Stimulated activated CD4-positive, alpha-beta T cell treated with anti-CD3 and anti-CD28 coated beads, Interleukin-4, amount 100 ng/mL, for 1 hour (primary cell): ENCODE results near the gene HS3ST2.

Source experiments
- DNase-seq: peaks from one replicate; pipeline ENCODE4 v3.0.0-alpha.2; 2020

The HS3ST2 gene

DNA sequence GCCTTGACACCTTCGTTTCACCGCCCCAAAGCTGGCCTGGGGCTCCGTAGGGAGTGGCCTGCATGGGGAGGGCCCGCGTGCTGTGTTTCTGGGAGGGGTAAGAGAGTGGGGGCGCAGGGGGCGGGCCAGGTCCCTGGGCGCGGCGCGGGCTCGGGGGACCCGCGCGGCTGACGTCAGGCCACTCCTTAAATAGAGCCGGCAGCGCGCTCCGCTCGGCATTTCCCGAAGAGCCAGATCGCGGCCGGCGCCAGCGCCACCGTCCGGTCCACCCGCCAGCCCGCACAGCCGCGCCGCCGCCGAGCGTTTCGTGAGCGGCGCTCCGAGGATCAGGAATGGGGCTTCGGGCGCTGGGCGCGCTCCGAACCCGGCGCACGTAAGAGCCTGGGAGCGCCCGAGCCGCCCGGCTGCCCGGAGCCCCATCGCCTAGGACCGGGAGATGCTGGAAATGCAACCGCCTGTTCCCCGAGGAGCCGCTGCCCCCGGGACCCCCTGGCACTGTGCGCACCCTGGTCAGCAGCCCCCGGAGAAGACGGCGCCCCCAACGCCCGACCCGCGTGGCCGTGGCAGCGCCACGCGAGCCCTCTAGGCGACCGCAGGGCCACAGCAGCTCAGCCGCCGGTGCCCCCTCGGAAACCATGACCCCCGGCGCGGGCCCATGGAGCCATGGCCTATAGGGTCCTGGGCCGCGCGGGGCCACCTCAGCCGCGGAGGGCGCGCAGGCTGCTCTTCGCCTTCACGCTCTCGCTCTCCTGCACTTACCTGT lies at the start of gene HS3ST2:
HS3ST2 (plus strand) TSS at position 215 of the 763 bp plus-strand sequence; CDS start at position 664, 449 bp downstream.
- DNase-seq = no peak

DNA sequence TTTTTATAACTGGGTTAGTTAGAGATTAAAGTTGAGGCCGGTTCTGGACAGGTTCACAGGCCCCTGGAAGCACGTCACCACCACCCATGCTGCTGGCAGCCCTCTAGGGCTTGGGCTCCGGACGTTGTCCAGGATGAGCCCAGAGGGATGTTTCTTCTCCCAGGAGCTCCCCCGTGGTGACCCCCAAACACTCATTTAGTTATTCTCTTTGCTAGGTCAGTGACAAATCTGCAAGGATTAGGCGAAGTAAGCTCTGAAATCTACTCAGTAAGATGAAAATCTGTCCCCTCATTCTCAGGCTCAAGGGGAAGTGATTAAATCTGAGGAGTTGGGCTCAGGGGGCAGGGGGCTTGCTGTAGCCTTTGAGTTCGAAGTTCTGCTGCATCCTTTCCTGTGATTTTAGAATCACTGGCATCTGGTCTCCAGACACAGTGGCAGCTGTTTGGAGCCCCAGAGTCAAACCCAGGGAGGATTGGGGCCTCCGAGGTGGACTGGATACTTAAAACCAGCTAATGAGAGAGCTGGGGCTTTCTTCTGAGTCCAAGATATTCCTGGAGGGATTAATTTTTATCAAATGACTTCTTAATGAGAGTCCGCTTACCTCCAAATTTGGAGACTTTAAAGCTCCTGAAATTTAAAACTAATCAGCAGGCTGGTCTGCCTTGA lies 49.2 kb upstream of the HS3ST2 start:
- no peak for DNase-seq

DNA sequence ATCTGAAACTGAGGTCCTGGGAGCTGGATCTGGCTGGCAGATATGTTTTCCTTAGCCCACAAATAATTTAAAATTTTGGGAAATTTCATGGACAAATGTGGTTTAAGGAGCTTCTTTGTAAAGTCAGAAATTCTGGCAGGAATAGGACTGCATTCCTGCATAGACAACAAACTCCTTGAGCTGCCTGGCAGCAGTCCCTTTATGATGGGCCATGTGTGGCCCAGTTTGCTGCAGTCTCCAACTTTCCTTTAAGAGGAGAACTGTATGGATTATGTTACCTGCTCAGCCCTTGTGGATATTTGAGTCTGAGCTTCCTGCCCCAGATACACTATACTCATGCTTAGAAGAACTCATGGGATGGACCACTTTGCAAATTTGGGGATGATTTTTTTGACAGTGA lies 48.5 kb upstream of the HS3ST2 start:
- no peak for DNase-seq

DNA sequence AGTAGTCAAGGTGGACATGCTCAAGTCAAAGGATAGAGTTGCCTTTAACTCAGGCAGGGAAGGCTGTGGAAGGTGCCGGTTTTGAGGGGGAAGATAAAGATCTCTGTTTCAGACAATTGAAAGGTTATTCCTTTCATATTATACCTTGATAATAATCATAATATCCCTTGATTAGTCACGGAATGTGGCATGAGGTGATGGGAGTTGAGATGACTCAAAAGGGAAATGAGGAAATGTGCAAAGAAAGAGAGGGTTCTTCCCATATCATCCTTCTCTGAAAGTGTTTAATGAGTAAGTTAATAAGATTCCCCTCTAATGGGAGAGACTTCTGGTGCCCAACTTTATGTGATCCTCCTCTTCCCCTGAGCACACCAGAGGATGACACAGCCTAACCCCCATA lies 43.1 kb upstream of the HS3ST2 start:
- no peak for DNase-seq

DNA sequence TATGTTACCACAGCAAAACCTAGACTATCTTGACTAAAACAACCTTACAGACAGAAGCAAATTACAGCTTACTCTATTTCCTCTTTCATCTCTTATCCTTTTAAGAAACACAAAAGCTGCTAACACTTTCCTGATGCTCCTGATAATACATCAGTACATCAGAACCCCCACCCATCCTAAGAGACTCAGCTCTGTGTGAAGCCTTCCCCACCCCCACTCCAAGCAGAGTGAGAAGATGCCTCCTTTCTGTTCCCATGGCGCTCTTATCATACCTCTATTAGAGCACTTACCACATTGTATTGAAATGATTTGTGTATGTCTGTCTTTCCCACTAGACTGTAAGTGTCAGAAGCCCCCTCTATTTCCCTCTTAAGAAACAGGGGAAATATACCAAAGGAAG lies 42.4 kb upstream of the HS3ST2 start:
- DNase-seq = no peak

DNA sequence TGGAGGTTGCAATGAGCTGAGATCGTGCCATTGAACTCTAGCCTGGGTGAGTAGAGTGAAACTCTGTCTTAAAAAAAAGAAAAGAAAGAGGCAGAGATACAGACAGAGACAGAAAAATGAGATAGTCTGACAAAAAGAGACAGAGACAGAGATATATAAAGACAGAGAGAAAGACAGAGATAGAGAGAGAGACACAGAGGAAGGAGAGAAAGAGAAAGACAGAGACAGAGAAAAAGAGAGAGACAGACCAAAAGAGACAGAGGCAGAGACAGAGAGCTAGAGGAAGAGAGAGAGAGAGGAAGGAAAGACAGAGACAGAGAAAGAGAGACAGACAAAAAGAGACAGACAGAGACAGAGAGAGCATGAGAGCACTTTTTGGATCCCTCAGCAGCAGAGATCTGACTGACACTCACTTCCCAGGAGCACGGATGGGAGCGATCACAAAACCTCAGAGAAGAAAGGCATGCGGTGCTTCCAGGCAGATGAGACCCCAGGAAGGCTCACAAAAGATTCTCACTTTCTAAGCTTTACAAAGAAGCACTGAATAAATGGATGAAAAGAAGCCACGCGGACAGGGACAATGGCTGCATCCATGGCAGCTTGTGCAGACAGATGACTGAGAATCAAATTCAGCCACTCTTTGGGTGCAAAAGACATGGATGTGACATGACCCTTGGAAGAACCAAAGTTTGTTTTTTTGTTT lies 38.6 kb upstream of the HS3ST2 start:
- no peak for DNase-seq

DNA sequence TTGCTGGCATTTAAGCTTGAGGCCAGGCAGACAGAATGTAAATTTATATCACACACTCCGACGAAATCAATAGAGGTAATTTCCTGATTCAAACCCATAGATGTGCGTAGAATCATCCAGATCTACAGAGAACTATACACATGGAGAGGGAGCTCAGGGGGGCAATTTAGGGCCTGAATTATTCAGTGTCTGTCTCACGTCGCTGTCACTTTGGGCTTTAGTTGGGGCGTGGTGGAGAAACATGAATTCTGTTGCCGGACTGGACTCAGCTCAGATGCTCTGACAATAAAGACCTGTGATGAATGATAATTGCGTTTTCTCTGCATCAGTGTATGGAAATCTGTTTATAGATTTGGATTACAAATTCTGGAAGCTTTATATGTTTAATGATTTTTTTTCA lies 32.5 kb upstream of the HS3ST2 start:
- DNase-seq = no peak

DNA sequence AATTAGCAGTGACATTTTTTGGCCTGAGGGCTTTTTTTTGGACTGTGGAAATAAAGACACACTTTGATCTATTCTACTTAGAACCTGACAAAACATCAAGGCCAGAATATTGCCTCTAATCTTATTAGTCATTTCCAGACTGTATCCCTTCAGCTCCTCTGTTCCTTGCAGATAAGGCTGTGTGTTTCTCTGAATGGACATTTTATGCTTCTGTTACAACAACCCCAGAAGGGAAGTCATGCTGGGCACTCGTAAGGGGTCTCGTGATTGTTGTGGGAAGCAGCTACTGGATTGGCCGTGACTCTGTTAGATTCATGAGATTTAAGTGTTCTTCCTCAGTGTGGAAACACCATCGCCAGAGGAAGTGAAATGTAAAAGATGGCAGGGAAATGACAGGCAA lies 31.6 kb upstream of the HS3ST2 start:
- no peak for DNase-seq

DNA sequence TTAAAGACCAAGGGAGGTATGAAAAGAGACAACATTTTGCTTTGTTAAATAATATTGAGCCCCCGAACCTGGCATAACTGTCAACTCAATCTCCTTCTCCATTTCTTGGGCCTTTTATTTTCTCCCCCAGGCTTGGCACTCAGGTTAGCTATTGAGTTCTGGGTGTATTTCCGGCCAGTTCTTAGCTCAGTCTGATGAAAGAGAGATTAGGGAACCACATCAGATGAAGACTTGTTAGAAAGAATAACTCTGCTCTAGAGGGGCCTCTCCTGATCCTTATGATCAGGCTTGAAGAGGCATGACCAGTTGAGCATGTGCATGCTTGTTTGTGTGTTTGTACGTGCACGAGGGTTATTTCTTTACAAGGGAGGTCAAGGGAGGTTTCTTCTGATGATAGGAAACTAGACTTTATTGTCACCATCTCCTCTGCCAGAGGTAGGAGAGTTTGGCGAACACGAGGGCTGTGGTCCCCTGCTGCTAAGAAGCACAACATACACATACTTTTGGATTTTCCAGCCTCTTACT lies 29.2 kb upstream of the HS3ST2 start:
- no peak for DNase-seq

DNA sequence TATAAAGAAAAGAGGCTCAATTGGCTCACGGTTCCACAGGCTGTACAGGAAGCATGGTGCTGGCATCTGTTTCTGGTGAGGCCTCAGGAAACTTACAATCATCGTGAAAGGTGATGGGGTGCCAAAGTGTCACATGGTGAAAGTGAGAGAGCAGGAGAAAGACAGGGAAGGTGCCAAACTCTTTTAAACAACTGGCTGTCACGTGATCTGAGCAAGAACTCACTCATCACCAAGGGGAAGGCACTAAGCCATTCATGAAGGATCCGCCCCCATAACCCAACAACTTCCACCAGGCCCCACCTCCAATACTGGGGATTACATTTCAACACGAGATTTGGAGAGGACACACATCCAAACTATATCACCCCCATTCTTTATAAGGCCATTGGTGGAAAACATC lies 28.4 kb upstream of the HS3ST2 start:
- DNase-seq = no peak

DNA sequence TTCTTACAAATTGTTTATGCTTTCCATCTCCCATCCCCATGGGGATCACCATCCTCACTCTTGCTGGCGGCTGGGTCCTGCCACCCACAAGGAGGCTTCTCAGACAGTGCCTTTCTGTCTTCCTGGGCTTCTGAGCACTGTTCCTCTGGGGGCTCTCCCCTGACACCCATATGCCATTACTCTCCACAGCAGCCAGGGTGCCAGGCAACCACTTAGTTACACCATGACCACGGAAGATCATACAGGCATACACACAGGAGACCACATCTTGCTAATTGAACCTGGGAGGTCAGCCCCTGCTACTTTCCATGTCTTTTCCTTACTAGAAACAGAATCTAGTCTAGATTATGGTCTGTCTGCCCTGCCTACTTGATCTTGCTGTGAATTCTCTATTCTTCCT lies 27.7 kb upstream of the HS3ST2 start:
- no peak for DNase-seq

DNA sequence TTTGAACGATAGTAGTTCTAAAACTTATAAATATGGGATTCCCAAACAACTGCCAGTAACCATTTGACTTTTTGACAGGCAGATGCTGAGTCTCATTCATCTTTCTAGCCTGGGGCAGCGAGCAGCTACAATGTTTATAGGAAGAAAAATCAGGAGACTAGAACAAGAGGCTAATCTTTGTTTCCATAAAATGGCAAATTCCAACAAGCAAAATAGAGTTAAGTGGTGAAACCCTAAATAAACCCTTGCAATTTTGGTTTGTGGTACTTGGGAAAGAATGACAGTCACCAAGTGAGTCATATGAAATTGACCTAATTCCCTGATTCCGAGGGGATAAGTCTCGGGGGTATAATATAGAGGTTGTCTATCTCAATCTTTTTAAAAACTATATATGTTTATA lies 27.3 kb upstream of the HS3ST2 start:
- no peak for DNase-seq

DNA sequence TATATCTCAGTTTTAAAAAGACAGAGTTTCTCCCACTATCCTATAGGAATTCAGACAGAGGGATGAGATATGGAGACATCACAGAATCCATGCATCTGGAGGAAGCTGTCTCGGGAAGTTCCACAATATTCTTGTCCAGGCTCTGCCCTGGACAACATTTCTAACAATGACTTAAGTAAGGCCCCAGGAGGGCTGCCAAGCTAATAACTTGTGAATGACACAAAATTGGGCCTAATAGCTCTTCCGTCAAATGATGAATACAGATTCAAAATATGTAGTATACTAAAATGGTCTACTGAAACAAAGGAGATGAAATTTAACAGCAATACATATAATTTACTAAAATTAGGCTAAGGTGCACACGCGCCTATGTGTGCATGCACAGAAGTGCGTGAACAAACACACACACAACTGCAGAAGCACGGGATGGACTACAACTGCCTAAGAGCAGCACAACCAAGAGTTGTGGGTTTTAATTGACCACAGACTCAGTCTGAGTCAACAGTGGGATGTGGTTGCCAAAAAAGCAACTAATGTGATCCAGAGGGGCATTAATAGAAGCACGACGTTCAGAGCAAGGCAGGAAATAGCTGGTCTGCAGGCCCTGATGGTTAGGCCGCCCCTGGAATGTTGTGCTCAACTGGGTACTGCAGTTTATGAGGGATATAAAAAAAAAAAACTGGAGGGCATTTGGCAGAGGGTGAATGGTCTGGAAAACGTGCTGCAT lies 26.3 kb upstream of the HS3ST2 start:
- no peak for DNase-seq

DNA sequence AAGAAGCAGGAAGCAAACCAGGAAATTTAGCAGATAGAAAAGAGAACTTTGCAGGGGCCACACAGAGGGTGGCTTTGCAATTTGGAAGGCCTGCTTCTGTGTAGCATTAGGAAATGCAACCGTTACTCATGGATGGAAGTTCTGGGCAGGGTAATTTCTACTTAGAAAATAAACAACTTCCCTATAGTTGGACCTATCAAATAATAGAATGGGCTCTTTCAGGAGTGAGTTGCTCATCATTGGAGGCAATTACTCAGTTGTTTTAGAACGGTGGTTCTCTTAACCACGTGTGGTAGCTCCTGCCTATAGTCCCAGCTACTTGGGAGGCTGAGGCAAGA lies 25.8 kb upstream of the HS3ST2 start:
- DNase-seq = no peak

DNA sequence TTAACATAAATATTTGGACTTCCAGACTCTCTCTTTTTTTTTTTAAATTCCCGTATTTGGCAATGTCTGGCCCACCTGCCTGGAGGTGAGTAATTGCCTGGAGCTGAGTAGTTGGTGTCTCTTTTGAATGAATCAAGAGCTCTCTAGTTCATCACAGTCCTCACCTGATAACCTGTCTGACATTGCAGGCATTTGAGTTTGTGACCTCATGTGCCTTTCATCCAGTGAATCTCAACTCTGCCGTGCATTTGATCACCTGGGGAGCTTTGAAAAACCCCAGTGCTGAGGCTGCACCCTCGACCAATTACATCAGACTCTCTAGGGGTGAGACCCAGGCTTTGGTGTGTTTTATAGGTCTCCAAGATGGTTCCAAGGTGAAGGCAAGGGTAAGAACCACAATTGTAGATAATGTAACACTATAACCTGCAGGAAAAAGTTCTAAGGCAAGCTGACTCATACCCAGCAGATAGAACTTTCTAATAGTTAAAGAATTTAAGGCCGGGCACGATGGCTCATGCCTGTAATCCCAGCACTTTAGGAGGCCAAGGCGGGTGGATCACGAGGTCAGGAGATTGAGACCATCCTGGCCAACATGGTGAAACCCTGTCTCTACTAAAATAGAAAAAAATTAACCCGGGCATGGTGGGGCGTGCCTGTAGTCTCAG lies 24.5 kb upstream of the HS3ST2 start:
- DNase-seq = no peak

DNA sequence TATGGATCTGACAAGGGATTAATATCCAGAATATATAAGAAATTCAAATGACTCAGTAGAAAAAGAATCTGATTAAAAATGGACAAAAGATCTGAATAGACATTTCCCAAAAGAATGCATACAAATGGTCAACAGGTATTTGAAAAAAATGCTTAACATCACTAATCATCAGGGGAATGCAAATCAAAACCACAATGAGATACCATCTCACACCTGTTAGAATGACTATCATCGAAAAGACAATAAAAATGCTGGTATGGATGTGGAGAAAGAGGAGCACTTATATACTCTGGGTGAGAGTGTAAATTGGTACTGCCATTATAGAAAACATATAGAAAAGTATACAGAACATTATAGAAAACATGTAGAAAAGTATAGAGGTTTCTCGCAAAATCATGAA lies 16.4 kb upstream of the HS3ST2 start:
- DNase-seq = no peak

DNA sequence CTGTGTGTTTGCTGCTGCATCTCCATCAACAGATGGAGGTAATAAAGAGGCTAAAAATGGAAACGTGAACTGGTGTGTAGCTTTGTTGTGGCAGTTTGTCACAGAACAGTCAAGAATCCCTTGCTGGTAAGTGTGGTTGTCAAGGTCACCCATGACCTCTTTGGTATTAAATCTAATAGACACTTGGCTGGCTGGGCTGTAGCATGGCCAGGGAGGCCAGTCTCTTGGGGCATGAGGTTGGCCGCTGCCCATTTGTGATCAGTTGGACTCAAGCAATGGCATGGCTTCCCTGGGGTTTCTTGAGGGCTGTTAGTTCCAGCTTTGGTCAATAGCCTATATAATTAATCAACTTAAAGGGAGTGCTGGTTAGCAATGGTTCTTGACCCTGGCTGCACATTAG lies 14.8 kb upstream of the HS3ST2 start:
- DNase-seq = no peak

DNA sequence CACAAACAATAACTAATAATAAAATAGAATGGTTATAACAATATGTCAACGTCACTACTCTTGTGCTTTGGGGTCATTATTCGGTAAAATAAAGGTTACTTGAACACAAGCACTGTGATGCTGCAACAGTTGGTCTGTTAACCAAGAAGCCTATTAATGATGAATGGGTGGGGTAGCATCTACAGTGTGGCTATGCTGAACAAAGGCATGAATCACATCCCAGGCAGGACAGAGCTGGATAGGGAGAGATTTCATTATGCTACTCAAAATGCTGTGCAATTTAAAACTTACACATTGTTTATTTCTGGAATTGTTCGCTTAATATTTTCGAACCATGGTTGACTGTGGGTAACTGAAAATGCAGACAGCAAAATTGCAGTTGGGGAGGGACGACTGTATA lies 9.1 kb upstream of the HS3ST2 start:
- no peak for DNase-seq

DNA sequence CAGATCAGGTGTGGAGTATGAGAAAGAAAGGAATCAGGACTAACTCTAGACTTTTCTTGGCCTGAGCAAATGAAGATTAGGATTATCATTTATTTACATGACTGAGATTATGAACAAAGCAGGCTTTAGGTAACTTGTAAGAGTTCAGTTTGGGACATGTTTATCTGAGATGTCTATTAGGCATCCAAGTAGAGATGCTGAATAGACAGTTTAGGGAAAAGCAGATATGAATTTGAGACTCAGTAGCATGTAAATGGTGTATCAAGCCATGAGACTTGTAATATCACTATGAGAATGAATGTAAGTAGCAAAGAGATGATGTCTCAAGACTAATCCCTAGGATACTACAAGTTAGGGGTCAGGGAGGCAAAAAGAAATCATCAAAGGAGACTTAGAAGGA lies 8.6 kb upstream of the HS3ST2 start:
- DNase-seq = no peak

DNA sequence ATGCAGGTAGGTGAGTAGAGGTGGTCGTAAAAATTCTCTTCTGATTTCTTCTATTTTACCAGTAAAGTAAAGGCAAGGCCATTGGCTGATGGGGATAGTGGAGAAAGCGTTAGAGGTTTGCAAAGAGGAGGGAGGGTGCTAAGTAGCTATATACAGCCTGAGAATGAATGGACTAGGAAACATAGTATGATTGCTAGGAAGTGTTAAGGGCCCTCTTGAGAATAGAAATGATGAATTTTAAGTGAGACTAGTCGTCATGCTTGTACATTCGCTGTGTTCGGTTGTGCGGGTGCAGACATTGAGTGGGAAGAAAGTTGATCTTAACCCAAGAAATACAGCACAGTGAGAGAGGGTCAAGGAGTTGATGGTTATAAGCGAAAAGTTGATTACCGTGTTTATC lies 7.2 kb upstream of the HS3ST2 start:
- DNase-seq = no peak

DNA sequence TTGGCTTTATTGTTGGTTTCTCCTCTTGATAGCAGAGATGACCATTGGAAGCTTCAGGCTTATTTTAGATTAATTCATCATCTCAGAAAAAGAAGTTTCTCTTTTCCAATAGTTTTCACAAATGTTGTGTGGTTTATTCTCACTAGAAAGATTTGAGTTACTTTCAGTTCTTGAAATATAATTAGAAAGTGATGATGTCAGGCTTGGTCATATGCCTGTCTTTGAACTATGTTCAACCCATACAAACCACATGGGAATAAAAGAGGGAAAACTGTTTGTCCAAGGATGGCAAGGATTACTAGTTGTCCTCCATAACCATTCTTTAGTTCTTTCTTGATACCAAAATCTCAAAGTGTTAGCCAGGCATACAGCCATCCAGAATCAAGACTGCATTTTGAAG lies 3.7 kb upstream of the HS3ST2 start:
- DNase-seq = no peak

DNA sequence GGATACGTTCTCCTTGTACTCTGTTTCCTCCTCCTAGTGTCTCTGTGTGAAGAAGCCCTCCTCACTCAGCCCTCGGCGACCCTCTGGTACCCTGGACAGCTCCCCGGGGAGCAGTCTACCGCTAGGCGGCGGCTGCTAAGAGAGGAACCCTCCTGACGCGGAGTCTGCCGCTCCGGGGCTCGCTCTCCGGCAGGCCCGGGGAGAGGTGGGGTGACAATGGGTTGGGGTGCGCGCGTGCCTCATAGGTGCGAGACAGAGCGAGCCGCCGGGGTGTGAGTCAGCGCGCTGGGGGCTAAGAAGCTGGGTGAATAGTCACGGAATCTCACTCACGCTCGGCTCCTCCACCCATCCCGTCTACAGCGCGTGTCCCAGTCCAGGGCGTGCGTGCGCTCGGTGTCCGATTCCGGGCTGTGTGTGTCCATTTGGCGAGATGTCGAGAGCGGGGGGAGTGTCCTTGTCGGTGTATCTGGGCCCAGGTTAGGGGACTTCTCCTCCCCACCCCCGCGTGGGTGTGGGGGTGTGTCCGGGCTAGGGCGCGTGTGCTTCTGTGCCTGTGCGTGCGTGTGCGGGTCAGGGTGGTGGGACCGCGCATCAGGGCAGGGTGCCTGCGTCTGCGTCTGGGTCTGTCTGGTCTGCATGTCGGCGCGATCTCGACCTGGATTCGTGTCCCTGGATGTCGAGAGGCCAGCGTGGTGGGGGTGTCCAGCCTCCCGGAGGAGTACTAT lies 577 bp upstream of the HS3ST2 start:
- DNase-seq = peak; percentile 13
